GM10266 (cell line): ENCODE measurements around the gene SPEN.

Source experiments
- DNase-seq: peaks from one replicate; pipeline ENCODE4 v3.0.0; 2012; ENCODE audit errors: extremely low spot score
- CTCF ChIP-seq: IDR thresholded peaks from 2 replicates; pipeline ENCODE4 v1.5.1; 2012; ENCODE audit warnings: mild to moderate bottlenecking, low read depth; ENCODE audit not compliant: control insufficient read depth, insufficient read depth; ENCODE audit errors: missing control alignments

The SPEN gene

GRCh38 chr1:15870421-15870820 lies 22.9 kb downstream of the SPEN start:
- no peak for TF ChIP-seq CTCF
- DNase-seq, result no peak

GRCh38 chr1:15874471-15874870 lies 27.0 kb downstream of the SPEN start:
- DNase-seq, result no peak

GRCh38 chr1:15876357-15877055 lies 29.0 kb downstream of the SPEN start:
- DNase-seq, result no peak
- TF ChIP-seq CTCF, result no peak

More at GRCh38 chr1:15874471-15874870, 27.0 kb downstream of the SPEN start:
- no peak for TF ChIP-seq CTCF

- DNase-seq, result no peak
- no peak for TF ChIP-seq CTCF
Measured at GRCh38 chr1:15881961-15882360, 34.5 kb downstream of the SPEN start.

- no peak for TF ChIP-seq CTCF
- DNase-seq, result no peak
Measured at GRCh38 chr1:15882665-15883064, 35.2 kb downstream of the SPEN start.

GRCh38 chr1:15883326-15883725 lies 35.8 kb downstream of the SPEN start:
- DNase-seq, result no peak
- TF ChIP-seq CTCF, result no peak

- TF ChIP-seq CTCF, result no peak
- no peak for DNase-seq
Measured at GRCh38 chr1:15884477-15884876, 37.0 kb downstream of the SPEN start.
